LNCaP clone FGC (cell line): ENCODE results near the gene MYBBP1A.

ENCODE experiments used
- DNase-seq: peaks from one replicate; pipeline ENCODE4 v3.0.0-alpha.2; 2011; ENCODE audit warnings: low read depth
- H3K4me3 ChIP-seq: 2 replicates; pipeline ENCODE4 v1.5.1; 2011; ENCODE audit warnings: mild to moderate bottlenecking, low read depth, low read length, control low read depth
- TF ChIP-seq, protein P1 (sequence below): IDR thresholded peaks from 2 replicates; pipeline ENCODE4 v1.5.1; 2012; ENCODE audit warnings: mild to moderate bottlenecking; ENCODE audit not compliant: control insufficient read depth, insufficient read depth; ENCODE audit errors: extremely low read depth

The MYBBP1A gene

DNA sequence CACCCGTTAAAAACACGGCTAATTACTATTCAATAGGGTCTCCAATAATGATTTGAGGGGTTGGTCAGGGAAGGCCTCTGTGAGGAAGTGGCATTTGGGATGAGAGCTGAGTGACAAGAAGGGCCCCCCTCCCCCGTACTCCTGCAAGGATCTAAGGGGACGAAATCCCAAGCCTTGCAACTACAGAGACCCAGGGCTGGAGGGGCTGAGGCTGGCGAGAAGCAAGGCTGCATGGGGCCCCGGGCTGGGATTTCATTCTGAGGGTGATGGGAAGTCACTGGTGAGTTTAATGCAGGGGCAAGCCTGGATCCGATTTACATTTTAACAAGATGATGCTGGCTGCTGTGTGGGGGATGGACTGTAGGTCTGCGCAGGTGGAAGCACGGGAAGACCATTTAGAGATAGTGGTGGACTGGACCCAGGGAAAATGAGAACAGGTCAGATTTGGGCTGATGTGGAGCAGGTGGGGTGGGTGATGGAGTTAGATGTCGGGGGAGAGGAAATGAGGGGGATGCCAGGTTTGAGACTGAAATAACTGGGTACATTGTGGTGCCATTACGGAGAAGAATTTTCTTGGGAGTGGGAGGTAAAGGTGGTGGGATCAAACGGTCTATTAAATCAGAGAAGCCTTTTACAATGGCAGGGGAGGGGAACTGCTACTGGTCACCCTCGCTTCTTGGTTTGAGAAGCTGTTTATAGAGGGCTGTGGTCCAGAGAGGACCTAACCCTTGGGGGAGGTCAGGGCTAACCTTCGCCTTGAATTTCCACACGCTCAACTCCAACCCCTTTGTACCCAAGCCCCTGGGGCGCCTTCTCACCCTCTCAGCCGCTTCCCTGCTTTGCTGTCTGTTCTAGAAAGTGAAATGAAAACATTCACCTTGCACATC is 932 bp upstream of the MYBBP1A start:
- TF ChIP-seq, protein P1, sequence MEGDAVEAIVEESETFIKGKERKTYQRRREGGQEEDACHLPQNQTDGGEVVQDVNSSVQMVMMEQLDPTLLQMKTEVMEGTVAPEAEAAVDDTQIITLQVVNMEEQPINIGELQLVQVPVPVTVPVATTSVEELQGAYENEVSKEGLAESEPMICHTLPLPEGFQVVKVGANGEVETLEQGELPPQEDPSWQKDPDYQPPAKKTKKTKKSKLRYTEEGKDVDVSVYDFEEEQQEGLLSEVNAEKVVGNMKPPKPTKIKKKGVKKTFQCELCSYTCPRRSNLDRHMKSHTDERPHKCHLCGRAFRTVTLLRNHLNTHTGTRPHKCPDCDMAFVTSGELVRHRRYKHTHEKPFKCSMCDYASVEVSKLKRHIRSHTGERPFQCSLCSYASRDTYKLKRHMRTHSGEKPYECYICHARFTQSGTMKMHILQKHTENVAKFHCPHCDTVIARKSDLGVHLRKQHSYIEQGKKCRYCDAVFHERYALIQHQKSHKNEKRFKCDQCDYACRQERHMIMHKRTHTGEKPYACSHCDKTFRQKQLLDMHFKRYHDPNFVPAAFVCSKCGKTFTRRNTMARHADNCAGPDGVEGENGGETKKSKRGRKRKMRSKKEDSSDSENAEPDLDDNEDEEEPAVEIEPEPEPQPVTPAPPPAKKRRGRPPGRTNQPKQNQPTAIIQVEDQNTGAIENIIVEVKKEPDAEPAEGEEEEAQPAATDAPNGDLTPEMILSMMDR, result no peak
- no peak for DNase-seq
- peak overlapping the region; percentile 99 for H3K4me3 ChIP-seq

DNA sequence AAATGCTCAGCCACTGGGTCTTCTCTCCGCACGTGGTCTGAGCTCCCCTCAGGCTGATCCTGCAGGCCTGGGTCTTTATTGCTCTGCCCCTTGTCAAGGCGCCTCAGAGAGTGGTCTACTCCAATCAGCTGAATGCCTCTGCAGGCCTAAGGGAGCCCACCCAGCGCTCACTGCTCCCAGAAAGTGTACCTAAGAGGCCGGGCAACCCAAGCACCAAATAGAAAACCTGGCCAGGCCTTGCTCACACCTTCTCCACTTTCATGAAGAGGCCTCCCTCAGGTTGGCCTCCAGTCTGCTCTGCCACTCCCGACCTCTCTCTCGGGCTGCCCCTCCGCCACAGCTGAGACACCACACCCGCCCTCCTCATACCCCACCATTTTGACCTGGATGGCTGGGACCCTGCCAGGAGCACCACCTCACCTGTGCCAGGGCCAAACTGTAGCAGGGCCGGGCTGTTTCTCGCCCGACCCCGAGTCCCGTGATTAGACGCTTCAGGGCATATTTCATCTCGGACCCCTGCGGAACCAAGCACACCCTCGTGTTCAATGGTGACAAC is 665 bp downstream of the MYBBP1A start:
- TF ChIP-seq, protein P1, result no peak
- peak overlapping the region; percentile 99 for H3K4me3 ChIP-seq

DNA sequence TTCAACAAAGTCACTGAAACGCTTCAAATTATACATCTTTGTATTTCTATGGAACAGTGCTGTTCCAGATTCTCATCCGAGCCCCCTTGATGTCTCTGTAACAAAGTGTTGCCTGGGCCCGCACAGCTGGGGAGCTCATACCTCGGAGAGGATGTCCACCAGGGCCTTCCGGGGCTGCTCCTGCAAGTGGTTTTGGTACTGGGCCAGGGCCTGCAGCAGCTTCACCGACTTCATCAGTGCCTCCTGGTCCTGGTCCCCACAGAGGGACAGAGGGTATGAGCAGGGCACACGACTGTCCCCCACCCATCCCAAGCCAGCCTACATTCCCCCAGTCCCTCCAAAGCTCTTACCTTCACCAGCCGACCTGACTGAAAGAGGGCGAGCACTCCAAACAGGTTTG is 1.5 kb downstream of the MYBBP1A start:
- DNase-seq, result no peak
- TF ChIP-seq, protein P1, result no peak
- peak overlapping the region; percentile 99 for H3K4me3 ChIP-seq

More for the DNA sequence above, 665 bp downstream of the MYBBP1A start:
- DNase-seq, result no peak

DNA sequence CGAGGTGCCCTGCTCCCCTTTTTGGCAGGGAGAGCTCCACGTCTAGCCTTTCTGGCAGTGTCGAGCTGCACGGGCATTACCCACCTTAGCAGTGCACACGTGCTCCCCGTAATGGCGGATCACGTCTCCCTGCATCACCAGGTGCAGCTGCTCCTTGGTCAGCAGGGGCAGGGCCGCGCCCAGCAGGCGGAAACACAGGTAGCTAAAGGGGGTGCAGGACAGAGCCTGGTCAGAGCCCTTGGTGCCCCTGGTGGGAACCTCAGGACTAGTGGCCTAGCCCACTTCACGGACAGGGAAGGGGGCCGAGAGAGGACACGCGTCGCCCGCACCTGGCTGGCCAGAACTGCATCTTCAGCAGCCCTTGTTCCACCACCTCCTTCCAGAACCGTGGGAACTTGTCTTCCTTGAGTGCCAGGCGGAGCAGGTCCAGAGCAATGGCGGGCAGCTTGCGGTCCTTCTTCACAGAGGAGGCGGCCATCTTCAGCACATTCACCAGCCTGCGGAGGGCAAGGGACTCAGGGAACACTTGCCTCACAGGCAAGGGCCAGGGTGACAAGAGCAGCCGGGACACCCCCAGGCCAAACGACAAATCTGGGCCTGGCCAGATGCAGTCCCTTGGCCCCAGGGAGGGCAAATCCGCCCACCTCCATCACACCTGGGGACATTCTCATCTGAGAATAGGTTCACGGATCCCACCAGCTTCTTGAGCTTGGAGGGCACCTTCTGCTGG is 3.2 kb downstream of the MYBBP1A start:
- TF ChIP-seq, protein P1, result no peak
- no peak for DNase-seq
- H3K4me3 ChIP-seq, result no peak overlapping the region

DNA sequence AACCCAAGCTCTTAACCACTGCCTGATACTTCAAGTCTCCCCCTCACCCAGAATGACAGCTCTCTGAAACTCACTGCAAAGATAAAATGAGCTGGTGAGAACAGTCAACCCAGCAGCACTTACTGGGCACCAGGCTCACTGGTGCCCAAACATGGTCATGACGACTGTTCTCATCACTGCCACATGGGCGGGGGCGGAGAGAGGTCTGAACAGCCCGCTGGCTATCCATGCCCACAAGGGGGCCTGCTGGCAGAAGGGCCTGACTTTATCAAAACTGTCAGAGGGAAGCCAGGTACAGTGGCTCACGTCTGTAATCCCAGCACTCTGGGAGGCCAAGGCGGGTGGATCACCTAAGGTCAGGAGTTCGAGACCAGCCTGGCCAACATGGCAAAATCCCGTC is 4.0 kb downstream of the MYBBP1A start:
- H3K4me3 ChIP-seq, result no peak overlapping the region
- TF ChIP-seq, protein P1, result no peak
- no peak for DNase-seq

DNA sequence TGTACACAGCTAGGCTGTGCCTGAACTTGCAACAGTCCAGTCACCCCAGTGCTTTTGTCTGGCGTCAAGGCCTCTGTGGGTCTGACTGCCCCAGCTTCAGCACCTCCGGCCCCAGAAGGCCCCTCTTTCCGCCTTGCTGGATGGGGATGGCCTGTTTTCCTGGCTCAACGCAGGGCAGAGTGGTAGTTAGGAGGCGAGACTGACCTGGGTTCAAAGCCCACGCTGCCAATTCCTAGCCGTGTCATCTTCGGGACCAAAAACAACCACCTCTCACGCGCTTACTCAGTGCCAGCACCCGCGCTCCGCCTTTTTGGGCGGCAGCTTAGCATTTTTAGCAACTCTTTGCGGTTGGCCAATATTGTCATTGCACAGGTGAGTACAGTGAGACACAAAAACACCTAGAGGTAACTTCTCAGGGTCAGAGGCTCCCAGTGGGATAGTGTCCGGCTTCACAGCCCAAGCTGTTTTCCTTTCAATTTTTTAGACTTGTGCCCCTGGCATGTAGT is 4.6 kb downstream of the MYBBP1A start:
- H3K4me3 ChIP-seq, result no peak overlapping the region
- TF ChIP-seq, protein P1, result no peak
- DNase-seq, result no peak
